ENCODE results near the gene LRRC2. TPM values are rescaled to one million over a fixed set of nuclear protein-coding genes. Genes with fewer than 3 reads are reported as not detected.

The LRRC2 gene
- total and polyA plus RNA-seq, 5 donors from 2014 or later: 1.2 to 3.8 (median 2.4) TPM

DNA sequence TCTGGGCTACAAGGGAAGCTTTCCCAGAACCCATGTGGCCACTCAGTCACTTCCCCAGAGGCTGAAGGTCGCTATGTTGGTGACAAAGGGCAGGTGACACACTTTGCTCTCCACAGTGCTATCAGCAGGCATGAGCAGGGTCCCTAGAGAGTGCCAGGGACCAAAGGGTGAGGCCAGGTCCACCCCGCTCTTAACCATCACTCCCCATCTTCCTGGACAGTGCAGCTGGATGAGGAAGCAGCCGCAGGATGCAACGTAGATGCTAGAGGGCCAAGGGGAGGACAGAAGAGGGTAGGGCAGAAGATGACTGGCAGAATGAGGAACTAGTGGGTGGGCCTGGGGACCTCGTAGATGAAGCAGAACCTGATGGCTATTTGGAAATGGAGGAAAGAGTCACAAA, 87.8 kb downstream of the LRRC2 start:
- Mint-ChIP-seq H3K27ac (no peak overlapping the region), H3K9me3 (peaks cover 3 to 17% (median 8%) of the 10 kb centered on the region in 7 donors), H3K27me3 (peaks cover 59% of the 10 kb centered on the region), H3K4me1 (peaks cover 0 to 1% (median 0%) of the 10 kb centered on the region in 4 donors), H3K36me3 (no peaks in the 10 kb centered on the region), H3K4me3 (no peak overlapping the region)
- Histone ChIP-seq H3K4me3 (ENCODE audit: low read depth, low read length) (no peak overlapping the region), H3K9me3 (ENCODE audit: control insufficient read depth in 2 of 2, low read length in 2 of 2) (peaks cover 4 to 6% of the 10 kb centered on the region in 2 experiments), H3K27me3 (ENCODE audit: control insufficient read depth, insufficient read depth, low read length) (peaks cover 12% of the 10 kb centered on the region), H3K27ac (ENCODE audit: insufficient read depth, low read length, poor library complexity, severe bottlenecking) (no peak overlapping the region), H3K36me3 (ENCODE audit: control insufficient read depth, insufficient read depth, low read length) (no peaks in the 10 kb centered on the region), H3K4me1 (ENCODE audit: control insufficient read depth, insufficient read depth, low read length, poor library complexity, severe bottlenecking) (no peaks in the 10 kb centered on the region)
- no peak for ATAC-seq (ENCODE audit: low read depth in 2 of 2)
- no peak for DNase-seq

DNA sequence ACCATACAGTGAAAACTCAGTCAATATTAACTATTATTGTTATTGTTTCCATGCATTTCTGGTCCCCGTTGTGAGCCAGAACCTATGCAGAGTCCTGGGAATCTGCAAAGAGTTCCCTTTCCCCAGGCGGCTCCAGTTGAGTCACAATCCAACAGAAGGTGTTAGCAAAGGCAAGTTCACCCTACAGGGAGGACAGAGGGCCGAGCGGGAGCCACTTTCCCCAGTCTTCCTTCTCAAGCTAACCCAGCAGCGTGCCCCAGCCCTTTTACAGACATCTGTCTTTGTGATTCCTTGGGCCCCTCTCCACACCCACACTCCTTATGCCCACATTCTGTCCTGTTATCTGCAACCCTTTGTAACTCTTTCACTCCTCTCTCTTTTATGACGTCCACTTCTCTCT, 88.3 kb downstream of the LRRC2 start:
- Histone ChIP-seq H3K27ac (ENCODE audit: insufficient read depth, low read length, poor library complexity, severe bottlenecking) (no peak overlapping the region), H3K4me3 (ENCODE audit: low read depth, low read length) (no peak overlapping the region), H3K9me3 (ENCODE audit: control insufficient read depth in 2 of 2, low read length in 2 of 2) (peaks cover 4 to 6% of the 10 kb centered on the region in 2 experiments), H3K4me1 (ENCODE audit: control insufficient read depth, insufficient read depth, low read length, poor library complexity, severe bottlenecking) (no peaks in the 10 kb centered on the region), H3K36me3 (ENCODE audit: control insufficient read depth, insufficient read depth, low read length) (no peaks in the 10 kb centered on the region), H3K27me3 (ENCODE audit: control insufficient read depth, insufficient read depth, low read length) (peaks cover 14% of the 10 kb centered on the region)
- H3K36me3 Mint-ChIP-seq: no peaks in the 10 kb centered on the region
- DNase-seq: no peak
- ATAC-seq (ENCODE audit: low read depth in 2 of 2): no peak
- peaks cover 3 to 17% (median 8%) of the 10 kb centered on the region in 7 donors for H3K9me3 Mint-ChIP-seq
- H3K27me3 Mint-ChIP-seq: peaks cover 60% of the 10 kb centered on the region
- H3K27ac Mint-ChIP-seq: no peak overlapping the region
- H3K4me1 Mint-ChIP-seq: no peaks in the 10 kb centered on the region
- no peak overlapping the region for H3K4me3 Mint-ChIP-seq

DNA sequence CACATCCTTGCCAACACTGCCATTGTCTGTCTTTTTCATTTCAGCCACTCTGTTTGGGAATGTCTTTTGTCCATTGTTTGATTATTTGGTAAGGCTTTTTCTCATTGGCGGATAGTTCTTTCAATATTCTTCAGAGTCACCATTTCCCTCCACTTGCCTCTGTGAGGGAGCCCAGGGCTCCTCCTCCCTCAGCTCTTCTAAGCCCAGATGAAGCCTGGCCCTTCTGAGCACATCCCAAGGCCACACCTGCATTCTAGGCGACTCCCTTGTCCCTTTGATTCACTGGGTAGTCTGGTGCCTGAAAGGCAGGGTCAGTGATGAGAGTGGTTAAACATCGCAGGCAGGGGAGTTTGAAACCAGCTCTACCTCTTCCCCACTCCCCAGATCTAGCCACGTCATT, 89.0 kb downstream of the LRRC2 start:
- H3K9me3 ChIP-seq (ENCODE audit: control insufficient read depth in 2 of 2, low read length in 2 of 2): peaks cover 4 to 6% of the 10 kb centered on the region in 2 experiments
- H3K4me1 ChIP-seq (ENCODE audit: control insufficient read depth, insufficient read depth, low read length, poor library complexity, severe bottlenecking): no peaks in the 10 kb centered on the region
- H3K27ac Mint-ChIP-seq: no peak overlapping the region
- H3K9me3 Mint-ChIP-seq: peaks cover 3 to 17% (median 8%) of the 10 kb centered on the region in 7 donors
- H3K4me1 Mint-ChIP-seq: no peaks in the 10 kb centered on the region
- no peaks in the 10 kb centered on the region for H3K36me3 Mint-ChIP-seq
- DNase-seq (no peak), ATAC-seq (ENCODE audit: low read depth in 2 of 2) (no peak)
- no peak overlapping the region for H3K4me3 Mint-ChIP-seq
- no peak overlapping the region for H3K4me3 ChIP-seq (ENCODE audit: low read depth, low read length)
- peaks cover 14% of the 10 kb centered on the region for H3K27me3 ChIP-seq (ENCODE audit: control insufficient read depth, insufficient read depth, low read length)
- H3K36me3 ChIP-seq (ENCODE audit: control insufficient read depth, insufficient read depth, low read length): no peaks in the 10 kb centered on the region
- no peak overlapping the region for H3K27ac ChIP-seq (ENCODE audit: insufficient read depth, low read length, poor library complexity, severe bottlenecking)
- peaks cover 60% of the 10 kb centered on the region for H3K27me3 Mint-ChIP-seq

DNA sequence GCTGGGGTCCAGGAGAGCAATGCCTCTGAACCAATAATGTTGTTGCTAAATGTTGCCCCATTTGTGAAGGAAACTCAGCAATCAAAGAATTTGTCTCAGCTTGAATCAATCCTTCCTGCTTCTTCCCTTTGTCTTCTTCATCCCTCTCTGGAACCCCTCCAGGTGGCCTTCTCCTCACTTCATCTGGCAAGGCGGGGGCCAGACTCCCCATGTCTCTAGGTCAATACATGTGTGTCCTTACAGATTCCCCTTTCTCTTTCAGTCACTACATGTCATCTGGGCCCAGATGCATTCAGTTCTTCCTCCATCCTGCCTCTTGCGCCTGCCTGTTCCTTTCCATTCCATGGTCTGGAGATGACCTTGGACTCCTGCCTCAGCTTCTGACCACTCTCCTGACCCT, 93.4 kb downstream of the LRRC2 start:
- DNase-seq (no peak), ATAC-seq (ENCODE audit: low read depth in 2 of 2) (no peak)
- H3K4me3 Mint-ChIP-seq: no peak overlapping the region
- H3K4me3 ChIP-seq (ENCODE audit: low read depth, low read length): no peak overlapping the region
- peaks cover 3 to 17% (median 8%) of the 10 kb centered on the region in 7 donors for H3K9me3 Mint-ChIP-seq
- peaks cover 3% of the 10 kb centered on the region for H3K36me3 Mint-ChIP-seq
- H3K27ac Mint-ChIP-seq: no peak overlapping the region
- peaks cover 13% of the 10 kb centered on the region for H3K27me3 ChIP-seq (ENCODE audit: control insufficient read depth, insufficient read depth, low read length)
- H3K4me1 Mint-ChIP-seq: no peaks in the 10 kb centered on the region
- peaks cover 4 to 6% of the 10 kb centered on the region in 2 experiments for H3K9me3 ChIP-seq (ENCODE audit: control insufficient read depth in 2 of 2, low read length in 2 of 2)
- peaks cover 41% of the 10 kb centered on the region for H3K27me3 Mint-ChIP-seq
- H3K27ac ChIP-seq (ENCODE audit: insufficient read depth, low read length, poor library complexity, severe bottlenecking): no peak overlapping the region
- no peaks in the 10 kb centered on the region for H3K36me3 ChIP-seq (ENCODE audit: control insufficient read depth, insufficient read depth, low read length)
- H3K4me1 ChIP-seq (ENCODE audit: control insufficient read depth, insufficient read depth, low read length, poor library complexity, severe bottlenecking): no peaks in the 10 kb centered on the region

DNA sequence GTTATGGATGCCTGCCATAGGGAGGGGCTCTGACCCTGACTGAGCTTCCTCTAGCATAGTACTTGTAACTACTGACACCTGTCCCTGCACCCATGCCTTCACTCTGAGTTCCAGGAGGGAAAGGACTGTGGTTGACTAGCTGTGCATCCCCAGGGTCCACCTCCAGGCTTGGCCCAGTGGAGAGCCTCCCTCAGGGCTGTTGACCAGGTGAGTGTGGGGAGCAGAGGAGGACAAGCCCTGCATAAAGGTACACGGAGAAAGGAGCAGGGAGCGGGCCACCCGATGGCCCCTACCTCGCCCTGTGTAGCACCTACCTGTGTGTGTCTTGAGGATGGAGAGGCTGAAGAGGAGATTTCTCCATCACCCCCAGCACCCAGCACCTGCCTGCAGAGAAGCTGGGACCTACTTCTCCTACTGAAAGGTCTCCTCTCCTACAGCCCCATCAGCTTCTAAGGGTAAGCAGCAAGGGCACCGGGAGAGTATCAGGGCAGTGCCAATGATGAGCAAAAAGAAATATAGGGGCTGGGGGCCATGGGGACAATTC, 94.7 kb downstream of the LRRC2 start:
- Histone ChIP-seq H3K4me1 (ENCODE audit: control insufficient read depth, insufficient read depth, low read length, poor library complexity, severe bottlenecking) (no peaks in the 10 kb centered on the region), H3K4me3 (ENCODE audit: low read depth, low read length) (no peak overlapping the region), H3K9me3 (ENCODE audit: control insufficient read depth in 2 of 2, low read length in 2 of 2) (peaks cover 4 to 6% of the 10 kb centered on the region in 2 experiments), H3K27ac (ENCODE audit: insufficient read depth, low read length, poor library complexity, severe bottlenecking) (no peak overlapping the region), H3K36me3 (ENCODE audit: control insufficient read depth, insufficient read depth, low read length) (no peaks in the 10 kb centered on the region), H3K27me3 (ENCODE audit: control insufficient read depth, insufficient read depth, low read length) (peaks cover 9% of the 10 kb centered on the region)
- H3K27me3 Mint-ChIP-seq: peaks cover 39% of the 10 kb centered on the region
- peak overlapping the region in 1 of 3 donors; percentile 22 for H3K27ac Mint-ChIP-seq
- peaks cover 3 to 17% (median 8%) of the 10 kb centered on the region in 7 donors for H3K9me3 Mint-ChIP-seq
- H3K4me1 Mint-ChIP-seq: no peaks in the 10 kb centered on the region
- H3K36me3 Mint-ChIP-seq: peaks cover 3% of the 10 kb centered on the region
- ATAC-seq (ENCODE audit: low read depth in 2 of 2) (no peak), DNase-seq (no peak)
- no peak overlapping the region for H3K4me3 Mint-ChIP-seq

DNA sequence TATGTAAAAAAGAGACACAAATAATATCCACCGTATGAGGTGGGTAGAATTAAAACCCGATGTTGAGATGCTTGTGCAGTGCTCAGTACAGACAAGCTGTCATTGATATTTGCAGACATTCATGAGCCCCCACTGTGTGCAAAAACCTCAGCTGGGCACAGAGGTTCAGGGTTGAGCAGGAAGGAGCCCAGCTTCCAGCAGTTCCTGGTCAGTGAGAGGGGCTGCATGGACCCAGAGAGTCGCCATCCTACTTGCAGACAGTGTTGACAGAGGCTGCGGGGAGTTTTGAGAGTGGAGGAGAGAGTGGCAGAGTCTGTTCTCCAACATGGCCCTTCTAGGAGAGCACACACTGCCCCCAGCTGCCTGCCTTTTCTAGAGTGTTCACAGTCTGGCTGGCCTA, 95.3 kb downstream of the LRRC2 start:
- H3K27ac ChIP-seq (ENCODE audit: insufficient read depth, low read length, poor library complexity, severe bottlenecking): no peak overlapping the region
- peaks cover 4 to 6% of the 10 kb centered on the region in 2 experiments for H3K9me3 ChIP-seq (ENCODE audit: control insufficient read depth in 2 of 2, low read length in 2 of 2)
- no peaks in the 10 kb centered on the region for H3K4me1 ChIP-seq (ENCODE audit: control insufficient read depth, insufficient read depth, low read length, poor library complexity, severe bottlenecking)
- H3K36me3 ChIP-seq (ENCODE audit: control insufficient read depth, insufficient read depth, low read length): no peaks in the 10 kb centered on the region
- H3K4me3 ChIP-seq (ENCODE audit: low read depth, low read length): no peak overlapping the region
- peaks cover 3% of the 10 kb centered on the region for H3K36me3 Mint-ChIP-seq
- no peaks in the 10 kb centered on the region for H3K4me1 Mint-ChIP-seq
- no peak overlapping the region for H3K4me3 Mint-ChIP-seq
- ATAC-seq (ENCODE audit: low read depth in 2 of 2) (no peak), DNase-seq (no peak)
- H3K27ac Mint-ChIP-seq: no peak overlapping the region
- peaks cover 42% of the 10 kb centered on the region for H3K27me3 Mint-ChIP-seq
- H3K9me3 Mint-ChIP-seq: peaks cover 3 to 17% (median 8%) of the 10 kb centered on the region in 7 donors
- peaks cover 9% of the 10 kb centered on the region for H3K27me3 ChIP-seq (ENCODE audit: control insufficient read depth, insufficient read depth, low read length)

DNA sequence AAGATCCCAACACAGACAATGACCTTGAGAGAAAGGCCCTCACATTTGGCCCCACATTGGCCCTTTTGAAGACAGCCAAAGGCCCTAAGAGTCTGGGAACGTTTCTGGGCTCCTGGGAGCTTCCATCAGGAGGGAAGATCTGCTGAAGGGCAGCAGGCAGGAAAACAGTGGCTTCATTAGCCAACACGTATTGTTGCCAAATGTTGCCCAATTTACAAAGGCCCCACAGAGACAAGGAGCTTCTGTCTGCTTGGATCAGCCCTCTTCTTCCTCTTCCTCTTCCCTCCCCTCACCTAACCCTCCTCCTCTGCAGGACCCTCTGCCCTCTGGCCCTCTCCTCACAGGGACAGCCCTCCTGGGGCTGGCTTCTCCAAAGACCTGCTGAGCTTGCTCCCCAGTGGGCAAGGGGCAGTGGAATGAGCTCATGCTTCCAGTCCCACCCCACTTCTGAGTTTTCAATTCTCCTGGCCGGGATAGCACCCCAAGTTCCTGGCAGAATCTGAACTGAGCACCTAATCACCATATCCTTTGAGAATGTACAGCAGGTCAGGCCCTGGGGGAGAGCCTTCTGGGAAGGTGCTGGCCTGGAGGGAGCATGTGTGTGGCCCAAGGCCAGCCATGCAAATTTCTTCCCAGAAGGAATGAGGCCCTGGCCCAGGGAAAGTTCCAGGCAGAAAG, 96.3 kb downstream of the LRRC2 start:
- H3K4me3 ChIP-seq (ENCODE audit: low read depth, low read length): no peak overlapping the region
- Mint-ChIP-seq H3K36me3 (peaks cover 3% of the 10 kb centered on the region), H3K4me3 (no peak overlapping the region), H3K27me3 (peaks cover 40% of the 10 kb centered on the region), H3K4me1 (no peaks in the 10 kb centered on the region), H3K27ac (no peak overlapping the region), H3K9me3 (peaks cover 2 to 8% (median 5%) of the 10 kb centered on the region in 7 donors)
- H3K36me3 ChIP-seq (ENCODE audit: control insufficient read depth, insufficient read depth, low read length): no peaks in the 10 kb centered on the region
- peaks cover 2 to 4% of the 10 kb centered on the region in 2 experiments for H3K9me3 ChIP-seq (ENCODE audit: control insufficient read depth in 2 of 2, low read length in 2 of 2)
- peaks cover 9% of the 10 kb centered on the region for H3K27me3 ChIP-seq (ENCODE audit: control insufficient read depth, insufficient read depth, low read length)
- H3K27ac ChIP-seq (ENCODE audit: insufficient read depth, low read length, poor library complexity, severe bottlenecking): no peak overlapping the region
- no peak for ATAC-seq (ENCODE audit: low read depth in 2 of 2)
- H3K4me1 ChIP-seq (ENCODE audit: control insufficient read depth, insufficient read depth, low read length, poor library complexity, severe bottlenecking): no peaks in the 10 kb centered on the region
- DNase-seq: no peak

Measured in CD4-positive, CD25-positive, alpha-beta regulatory T cell (primary cell).